ENCODE data around the gene TET2.

TET2 gene

DNA sequence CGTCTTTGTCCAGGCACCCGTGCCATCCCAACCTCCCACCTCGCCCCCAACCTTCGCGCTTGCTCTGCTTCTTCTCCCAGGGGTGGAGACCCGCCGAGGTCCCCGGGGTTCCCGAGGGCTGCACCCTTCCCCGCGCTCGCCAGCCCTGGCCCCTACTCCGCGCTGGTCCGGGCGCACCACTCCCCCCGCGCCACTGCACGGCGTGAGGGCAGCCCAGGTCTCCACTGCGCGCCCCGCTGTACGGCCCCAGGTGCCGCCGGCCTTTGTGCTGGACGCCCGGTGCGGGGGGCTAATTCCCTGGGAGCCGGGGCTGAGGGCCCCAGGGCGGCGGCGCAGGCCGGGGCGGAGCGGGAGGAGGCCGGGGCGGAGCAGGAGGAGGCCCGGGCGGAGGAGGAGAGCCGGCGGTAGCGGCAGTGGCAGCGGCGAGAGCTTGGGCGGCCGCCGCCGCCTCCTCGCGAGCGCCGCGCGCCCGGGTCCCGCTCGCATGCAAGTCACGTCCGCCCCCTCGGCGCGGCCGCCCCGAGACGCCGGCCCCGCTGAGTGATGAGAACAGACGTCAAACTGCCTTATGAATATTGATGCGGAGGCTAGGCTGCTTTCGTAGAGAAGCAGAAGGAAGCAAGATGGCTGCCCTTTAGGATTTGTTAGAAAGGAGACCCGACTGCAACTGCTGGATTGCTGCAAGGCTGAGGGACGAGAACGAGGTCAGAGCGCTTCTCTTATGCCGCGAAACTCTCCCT is at the start of gene TET2:
TSS of gene TET2 (plus strand) at position 601 of the 740 bp plus-strand sequence. CDS start 87,067 bp downstream, outside the sequence.
- Histone ChIP-seq H3K36me3 (ENCODE audit: control insufficient read depth, insufficient read depth, low read length) (no peaks in the 10 kb centered on the region), H3K4me2 (ENCODE audit: low read length) (peak within 1 kb of the TSS; percentile 86), H3K27me3 (ENCODE audit: control insufficient read depth, insufficient read depth, low read length) (no peaks in the 10 kb centered on the region), H2AFZ (peak within 1 kb of the TSS; percentile 89), H3K4me3 (ENCODE audit: low read depth, low read length) (peak within 1 kb of the TSS; percentile 98), H3K4me1 (no peaks in the 10 kb centered on the region), H3K9ac (peak within 1 kb of the TSS; percentile 35), H3K27ac (peak within 1 kb of the TSS; percentile 70), H3K79me2 (no peaks in the 10 kb centered on the region), H3K9me3 (ENCODE audit: control insufficient read depth, low read length) (no peaks in the 10 kb centered on the region)
- TF ChIP-seq, protein P1, sequence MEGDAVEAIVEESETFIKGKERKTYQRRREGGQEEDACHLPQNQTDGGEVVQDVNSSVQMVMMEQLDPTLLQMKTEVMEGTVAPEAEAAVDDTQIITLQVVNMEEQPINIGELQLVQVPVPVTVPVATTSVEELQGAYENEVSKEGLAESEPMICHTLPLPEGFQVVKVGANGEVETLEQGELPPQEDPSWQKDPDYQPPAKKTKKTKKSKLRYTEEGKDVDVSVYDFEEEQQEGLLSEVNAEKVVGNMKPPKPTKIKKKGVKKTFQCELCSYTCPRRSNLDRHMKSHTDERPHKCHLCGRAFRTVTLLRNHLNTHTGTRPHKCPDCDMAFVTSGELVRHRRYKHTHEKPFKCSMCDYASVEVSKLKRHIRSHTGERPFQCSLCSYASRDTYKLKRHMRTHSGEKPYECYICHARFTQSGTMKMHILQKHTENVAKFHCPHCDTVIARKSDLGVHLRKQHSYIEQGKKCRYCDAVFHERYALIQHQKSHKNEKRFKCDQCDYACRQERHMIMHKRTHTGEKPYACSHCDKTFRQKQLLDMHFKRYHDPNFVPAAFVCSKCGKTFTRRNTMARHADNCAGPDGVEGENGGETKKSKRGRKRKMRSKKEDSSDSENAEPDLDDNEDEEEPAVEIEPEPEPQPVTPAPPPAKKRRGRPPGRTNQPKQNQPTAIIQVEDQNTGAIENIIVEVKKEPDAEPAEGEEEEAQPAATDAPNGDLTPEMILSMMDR (IDR thresholded peaks at IDR 0.05), result no peak

DNA sequence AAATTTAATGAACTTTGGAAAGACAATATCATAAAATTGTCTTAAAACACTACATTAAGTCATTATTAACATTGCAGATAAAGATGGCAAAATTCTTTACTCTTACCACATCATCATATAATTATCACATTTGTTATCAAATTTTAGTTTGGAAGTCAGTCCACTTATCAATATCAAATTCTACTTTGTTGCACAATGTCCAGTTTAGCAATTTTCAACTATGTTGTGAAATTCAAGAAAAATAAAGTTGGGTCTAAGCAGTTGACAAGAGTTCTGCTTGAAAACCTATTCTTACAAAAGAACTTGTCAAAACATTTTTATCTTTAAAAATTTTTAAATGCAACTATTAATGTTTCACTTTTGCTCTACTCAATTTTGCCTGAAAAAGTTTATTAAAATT is 44.7 kb upstream of the TET2 start:
- Histone ChIP-seq H3K4me1 (no peaks in the 10 kb centered on the region), H3K36me3 (ENCODE audit: control insufficient read depth, insufficient read depth, low read length) (no peaks in the 10 kb centered on the region), H2AFZ (no peak overlapping the region), H3K9me3 (ENCODE audit: control insufficient read depth, low read length) (no peaks in the 10 kb centered on the region), H3K9ac (no peak overlapping the region), H3K79me2 (no peaks in the 10 kb centered on the region), H3K27ac (no peak overlapping the region), H3K4me2 (ENCODE audit: low read length) (no peak overlapping the region), H3K27me3 (ENCODE audit: control insufficient read depth, insufficient read depth, low read length) (no peaks in the 10 kb centered on the region), H3K4me3 (ENCODE audit: low read depth, low read length) (no peak overlapping the region)
- TF ChIP-seq, protein P1 (IDR thresholded peaks at IDR 0.05), result no peak

DNA sequence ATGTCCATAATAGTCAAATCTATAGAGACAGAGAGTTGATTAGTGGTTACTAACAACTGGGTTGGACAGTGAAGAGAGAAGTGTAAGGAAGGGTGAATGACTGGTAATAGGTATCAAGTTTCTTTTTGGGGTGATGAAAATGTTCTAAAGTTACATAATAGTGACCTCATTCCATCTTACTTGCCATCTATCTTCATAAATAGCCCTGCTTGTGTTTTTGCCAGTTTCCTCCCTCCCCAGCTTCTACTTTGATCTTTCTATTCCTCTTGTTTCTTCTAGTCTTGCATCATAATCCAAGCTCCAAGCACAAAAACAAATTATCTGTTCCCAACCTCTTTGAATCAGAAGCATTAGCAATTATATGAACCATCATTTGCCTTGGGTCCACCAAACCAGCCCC is 40.2 kb upstream of the TET2 start:
- Histone ChIP-seq H2AFZ (no peak overlapping the region), H3K4me1 (no peaks in the 10 kb centered on the region), H3K4me3 (ENCODE audit: low read depth, low read length) (no peak overlapping the region), H3K27ac (no peak overlapping the region), H3K79me2 (no peaks in the 10 kb centered on the region), H3K9ac (no peak overlapping the region), H3K27me3 (ENCODE audit: control insufficient read depth, insufficient read depth, low read length) (no peaks in the 10 kb centered on the region), H3K36me3 (ENCODE audit: control insufficient read depth, insufficient read depth, low read length) (no peaks in the 10 kb centered on the region), H3K4me2 (ENCODE audit: low read length) (no peak overlapping the region), H3K9me3 (ENCODE audit: control insufficient read depth, low read length) (no peaks in the 10 kb centered on the region)
- TF ChIP-seq, protein P1 (IDR thresholded peaks at IDR 0.05), result no peak

DNA sequence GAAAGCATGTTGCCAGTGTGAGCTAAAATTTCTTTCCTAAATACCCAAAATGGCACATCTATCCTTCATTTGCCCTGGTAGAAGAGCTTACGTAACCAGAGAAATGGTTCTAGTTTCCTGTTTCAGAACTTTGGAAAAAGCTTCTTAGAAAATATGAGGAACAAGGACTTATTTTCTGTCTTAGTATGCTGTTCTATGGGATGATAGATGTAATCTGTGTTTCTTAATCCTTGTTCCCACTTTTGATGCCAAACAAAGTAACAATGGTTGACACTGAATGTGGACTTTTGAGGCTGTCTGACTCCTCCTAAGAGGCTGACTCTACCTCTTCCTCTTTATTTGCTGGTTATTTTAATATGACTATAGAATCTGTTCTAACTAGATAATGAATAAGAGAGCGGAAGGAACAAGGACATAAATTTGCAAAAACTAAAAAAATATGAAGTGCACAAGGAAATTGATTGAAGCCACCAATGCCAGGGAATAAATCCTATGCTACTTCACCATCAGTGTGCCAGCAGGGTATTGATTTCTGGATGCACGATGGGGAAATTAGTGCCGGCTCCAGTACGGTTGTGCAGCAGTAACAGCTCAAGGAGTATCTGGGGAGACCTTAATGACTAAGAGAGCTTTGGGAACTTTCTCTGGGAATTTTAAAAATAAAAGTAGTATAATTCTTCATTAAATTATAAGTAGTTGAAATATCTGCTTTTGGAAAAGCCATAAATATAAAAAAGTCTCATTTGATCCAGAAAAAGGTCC is 39.4 kb upstream of the TET2 start:
- Histone ChIP-seq H3K4me1 (no peaks in the 10 kb centered on the region), H3K36me3 (ENCODE audit: control insufficient read depth, insufficient read depth, low read length) (no peaks in the 10 kb centered on the region), H3K9ac (no peak overlapping the region), H3K79me2 (no peaks in the 10 kb centered on the region), H3K27me3 (ENCODE audit: control insufficient read depth, insufficient read depth, low read length) (no peaks in the 10 kb centered on the region), H3K4me2 (ENCODE audit: low read length) (no peak overlapping the region), H3K9me3 (ENCODE audit: control insufficient read depth, low read length) (no peaks in the 10 kb centered on the region), H3K27ac (no peak overlapping the region), H3K4me3 (ENCODE audit: low read depth, low read length) (no peak overlapping the region), H2AFZ (no peak overlapping the region)
- TF ChIP-seq, protein P1 (IDR thresholded peaks at IDR 0.05), result no peak
